GM12891 (cell line): ENCODE data around the gene STAB2.
"Not testable (repeated sequence)": the region's sequence is repeated elsewhere in the genome, so short reads cannot be mapped to it uniquely, and the experiment has no call there.

Experiments used
- DNase-seq: peaks from one replicate; pipeline ENCODE4 v3.0.0; 2011; ENCODE audit warnings: low spot score; ENCODE audit not compliant: insufficient read length
- FAIRE-seq: peaks from 2 replicates; lab custom pipeline; 2011; peaks lifted over from hg19 to GRCh38; lab: Jason Lieb, UNC
- PAX5 ChIP-seq: IDR thresholded peaks from 2 replicates; pipeline ENCODE4 v1.6.1; 2011; ENCODE audit warnings: low read length, moderate library complexity, mild to moderate bottlenecking; ENCODE audit not compliant: insufficient read depth, severe bottlenecking
- POLR2A ChIP-seq: IDR thresholded peaks from 2 replicates; pipeline ENCODE4 v1.6.1; 2011; ENCODE audit warnings: low read depth, low read length, control low read depth
- POLR2AphosphoS5 ChIP-seq: IDR thresholded peaks from 2 replicates; pipeline ENCODE4 v1.6.1; 2011; ENCODE audit warnings: low read depth, low read length, control low read depth
- POU2F2 ChIP-seq: IDR thresholded peaks from 2 replicates; pipeline ENCODE4 v1.6.1; 2011; ENCODE audit warnings: low read depth, mild to moderate bottlenecking, control low read depth, low read length, moderate library complexity
- SPI1 ChIP-seq: IDR thresholded peaks from 2 replicates; pipeline ENCODE4 v1.6.1; 2011; ENCODE audit warnings: low read depth, low read length, control low read depth
- TAF1 ChIP-seq: IDR thresholded peaks from 2 replicates; pipeline ENCODE4 v1.6.1; 2011; ENCODE audit warnings: low read depth, low read length, control low read depth

The STAB2 gene

GRCh38 chr12:103645202-103645601, 58.1 kb downstream of the STAB2 start:
- TF ChIP-seq SPI1: no peak
- no peak for TF ChIP-seq PAX5
- TF ChIP-seq POU2F2: no peak
- no peak for TF ChIP-seq POLR2AphosphoS5
- no peak for TF ChIP-seq TAF1
- no peak for TF ChIP-seq POLR2A
- DNase-seq (no peak), FAIRE-seq (no peak)

GRCh38 chr12:103647267-103647666, 60.2 kb downstream of the STAB2 start:
- TF ChIP-seq SPI1 (no peak), POLR2A (no peak)
- no peak for FAIRE-seq
- no peak for DNase-seq

GRCh38 chr12:103652808-103653207, 65.7 kb downstream of the STAB2 start:
- FAIRE-seq (no peak), DNase-seq (no peak)
- TF ChIP-seq POLR2A (no peak), POU2F2 (no peak), SPI1 (no peak), POLR2AphosphoS5 (no peak), PAX5 (no peak), TAF1 (no peak)

GRCh38 chr12:103653568-103654173, 66.6 kb downstream of the STAB2 start:
- not testable (repeated sequence) for DNase-seq, FAIRE-seq

- TF ChIP-seq TAF1 (no peak), PAX5 (no peak), POLR2A (no peak), SPI1 (no peak)
- FAIRE-seq (no peak), DNase-seq (no peak)
These were observed 67.7 kb downstream of the STAB2 start for GRCh38 chr12:103654816-103655215.

GRCh38 chr12:103656291-103656690, 69.2 kb downstream of the STAB2 start:
- no peak for FAIRE-seq
- TF ChIP-seq POLR2AphosphoS5 (no peak), SPI1 (no peak), POLR2A (no peak)
- DNase-seq: no peak

- no peak for TF ChIP-seq PAX5
- TF ChIP-seq SPI1: no peak
- no peak for TF ChIP-seq POU2F2
- no peak for TF ChIP-seq POLR2AphosphoS5
- no peak for TF ChIP-seq POLR2A
- no peak for TF ChIP-seq TAF1
- FAIRE-seq (no peak), DNase-seq (no peak)
These were observed 70.3 kb downstream of the STAB2 start for GRCh38 chr12:103657331-103657730.

- DNase-seq (no peak), FAIRE-seq (no peak)
- no peak for TF ChIP-seq POLR2A
- TF ChIP-seq TAF1: no peak
- TF ChIP-seq SPI1: no peak
- TF ChIP-seq PAX5: no peak
- TF ChIP-seq POLR2AphosphoS5: no peak
These were observed 77.6 kb downstream of the STAB2 start for GRCh38 chr12:103664626-103665025.

- no peak for DNase-seq
- no peak for TF ChIP-seq POU2F2
- no peak for TF ChIP-seq POLR2AphosphoS5
- no peak for TF ChIP-seq PAX5
- TF ChIP-seq TAF1: no peak
- TF ChIP-seq SPI1: no peak
- no peak for TF ChIP-seq POLR2A
These were observed 78.9 kb downstream of the STAB2 start for GRCh38 chr12:103665971-103666370.

GRCh38 chr12:103667125-103667524, 80.1 kb downstream of the STAB2 start:
- DNase-seq: no peak
- no peak for FAIRE-seq
- TF ChIP-seq SPI1 (no peak), POU2F2 (no peak), POLR2A (no peak), PAX5 (no peak), POLR2AphosphoS5 (no peak), TAF1 (no peak)

More at GRCh38 chr12:103665971-103666370, 78.9 kb downstream of the STAB2 start:
- no peak for FAIRE-seq
